Neural progenitor cell (in vitro differentiated cells): ENCODE data around the gene TIAM1.

Experiments used
- CTCF ChIP-seq: fragments of 200-600 bp; sonication (generic); IDR thresholded peaks from 2 replicates; pipeline ENCODE4 v1.5.1; 2017; ENCODE audit warnings: antibody characterized with exemption, mild to moderate bottlenecking
- EZH2phosphoT487 ChIP-seq: fragments of 200-600 bp; sonication (generic); IDR thresholded peaks from 2 replicates; pipeline ENCODE4 v1.6.1; 2017; ENCODE audit warnings: antibody characterized with exemption

GRCh38 chr21:31230937-31231336 is 113.1 kb downstream of the TIAM1 start:
- no peak for TF ChIP-seq CTCF
- TF ChIP-seq EZH2phosphoT487, result no peak
